ENCODE measurements around the gene ZNF497.
A peak's percentile ranks its signal among the peaks of the same experiment; 100 is the strongest.

The ZNF497 gene

GRCh38 chr19:58305932-58306323 lies 56.6 kb downstream of the ZNF497 start:
- no peak for DNase-seq

GRCh38 chr19:58305065-58305931 lies 57.3 kb downstream of the ZNF497 start, which contains the start of gene ERVK3-1:
Gene ERVK3-1, plus strand, starts transcription at chr19:58305377. Its CDS starts 6,792 bp downstream, at chr19:58312169.
- DNase-seq: peak; percentile 98

- DNase-seq: no peak
Measured at GRCh38 chr19:58304748-58305064, 57.8 kb downstream of the ZNF497 start.
